Activated T-cell treated with anti-CD3 and anti-CD28 coated beads for 1 hour (primary cell): ENCODE measurements around the gene MRPL38.
"Not testable (repeated sequence)": the region's sequence is repeated elsewhere in the genome, so short reads cannot be mapped to it uniquely, and the experiment has no call there.

Experiments
- DNase-seq: peaks from one replicate; pipeline ENCODE4 v3.0.0-alpha.2; 2020; ENCODE audit warnings: low read depth

MRPL38 gene

GRCh38 chr17:75854101-75854748, 50.5 kb downstream of the MRPL38 start:
- no peak for DNase-seq

- no peak for DNase-seq
Measured at GRCh38 chr17:75853433-75853832, 51.3 kb downstream of the MRPL38 start.

GRCh38 chr17:75851693-75851991, 53.0 kb downstream of the MRPL38 start:
- DNase-seq = not testable (repeated sequence)

GRCh38 chr17:75850928-75851692, 53.6 kb downstream of the MRPL38 start:
- no peak for DNase-seq

GRCh38 chr17:75849724-75850123, 55.0 kb downstream of the MRPL38 start:
- no peak for DNase-seq

- no peak for DNase-seq
Measured at GRCh38 chr17:75849279-75849646, 55.4 kb downstream of the MRPL38 start.
